Keratinocyte (primary cell): Measurements from ENCODE around the gene SAE1.

ENCODE experiments used
- CTCF ChIP-seq, 3 experiments: IDR thresholded peaks in 1 of 3; conservative IDR thresholded peaks in 1 of 3; optimal IDR thresholded peaks in 1 of 3; 2 replicates in 2 of 3; 3 replicates in 1 of 3; pipeline versions ENCODE3 to v1.5.1; 2011; ENCODE audit warnings: low read length in 3 of 3, mild to moderate bottlenecking in 3 of 3, moderate library complexity in 2 of 3, control low read depth in 1 of 3, inconsistent platforms in 1 of 3; ENCODE audit not compliant: insufficient read depth in 2 of 3; ENCODE audit errors: extremely low read depth in 1 of 3
- EZH2 ChIP-seq: IDR thresholded peaks from one replicate; pipeline ENCODE4 v1.6.1; 2012; ENCODE audit warnings: inconsistent platforms, mild to moderate bottlenecking, low read length, moderate library complexity

DNA sequence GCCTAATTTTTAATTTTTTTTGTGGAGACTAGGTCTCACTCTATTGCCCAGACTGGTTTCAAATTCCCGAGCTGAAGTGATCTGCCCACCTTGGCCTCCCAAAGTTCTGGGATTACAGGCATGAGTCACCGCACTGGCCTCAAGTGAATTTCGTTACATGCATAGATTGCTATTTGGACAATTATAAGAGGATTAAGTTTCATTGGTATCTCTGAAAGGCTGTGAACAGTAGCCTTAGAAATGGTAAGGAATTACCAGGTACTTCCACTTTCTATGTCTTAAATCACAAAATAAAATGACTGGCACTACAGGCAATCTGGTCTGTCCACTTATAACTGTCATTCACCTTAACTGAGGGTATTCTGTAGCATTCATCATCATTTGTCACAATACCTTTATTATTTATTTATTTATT is 122.8 kb downstream of the SAE1 start:
- no peak for TF ChIP-seq CTCF (optimal IDR thresholded peaks at IDR 0.05 in 1 of 3, IDR thresholded peaks at IDR 0.05 in 1 of 3, conservative IDR thresholded peaks at IDR 0.05 in 1 of 3; ENCODE audit: extremely low read depth in 1 of 3, insufficient read depth in 2 of 3, low read length in 3 of 3)
- no peak for TF ChIP-seq EZH2
